ENCODE data around the gene CDIPT. TPM values are rescaled to one million over a fixed set of nuclear protein-coding genes. Genes with fewer than 3 reads are reported as not detected.
"Not testable (repeated sequence)": the region's sequence is repeated elsewhere in the genome, so short reads cannot be mapped to it uniquely, and the experiment has no call there.

Gene CDIPT
- total RNA-seq, 2 donors from 2014 or later: 60.1 to 62.9 TPM

- Mint-ChIP-seq H3K36me3 (no peaks in the 10 kb centered on the region), H3K9me3 (no peaks in the 10 kb centered on the region), H3K4me1 (ENCODE audit: low read depth in 2 of 2) (no peaks in the 10 kb centered on the region), H3K27me3 (peaks cover 13 to 16% of the 10 kb centered on the region in 2 donors), H3K4me3 (no peak overlapping the region), H3K27ac (no peak overlapping the region)
- DNase-seq (ENCODE audit: low spot score) (no peak), ATAC-seq (no peak)
These were observed 21.0 kb upstream of the CDIPT start for GRCh38 chr16:29883987-29884386.

GRCh38 chr16:29881050-29881449 is 18.0 kb upstream of the CDIPT start:
- no peak for DNase-seq (ENCODE audit: low spot score)
- H3K27ac Mint-ChIP-seq: no peak overlapping the region
- H3K36me3 Mint-ChIP-seq: no peaks in the 10 kb centered on the region
- H3K9me3 Mint-ChIP-seq: no peaks in the 10 kb centered on the region
- H3K4me1 Mint-ChIP-seq (ENCODE audit: low read depth in 2 of 2): peaks cover 9 to 12% of the 10 kb centered on the region in 2 donors
- ATAC-seq: no peak
- H3K4me3 Mint-ChIP-seq: no peak overlapping the region
- peaks cover 24 to 29% of the 10 kb centered on the region in 2 donors for H3K27me3 Mint-ChIP-seq

- ATAC-seq (no peak), DNase-seq (ENCODE audit: low spot score) (no peak)
- no peak overlapping the region for H3K4me3 Mint-ChIP-seq
These were observed 15.1 kb upstream of the CDIPT start for GRCh38 chr16:29878172-29878571.

GRCh38 chr16:29877266-29877961 is 14.4 kb upstream of the CDIPT start:
- no peaks in the 10 kb centered on the region for H3K36me3 Mint-ChIP-seq
- H3K9me3 Mint-ChIP-seq: no peaks in the 10 kb centered on the region
- H3K4me3 Mint-ChIP-seq: peak overlapping the region; percentile 68
- peak; percentile 63 to 72 for ATAC-seq
- peaks cover 12 to 15% of the 10 kb centered on the region in 2 donors for H3K4me1 Mint-ChIP-seq (ENCODE audit: low read depth in 2 of 2)
- no peak overlapping the region for H3K27ac Mint-ChIP-seq
- peaks cover 19 to 24% of the 10 kb centered on the region in 2 donors for H3K27me3 Mint-ChIP-seq
- DNase-seq (ENCODE audit: low spot score): no peak

More at GRCh38 chr16:29878172-29878571, 15.1 kb upstream of the CDIPT start:
- Mint-ChIP-seq H3K36me3 (no peaks in the 10 kb centered on the region), H3K4me1 (ENCODE audit: low read depth in 2 of 2) (peaks cover 12 to 15% of the 10 kb centered on the region in 2 donors), H3K9me3 (no peaks in the 10 kb centered on the region), H3K27ac (no peak overlapping the region), H3K27me3 (peaks cover 21 to 24% of the 10 kb centered on the region in 2 donors)

GRCh38 chr16:29876594-29877249 is 13.7 kb upstream of the CDIPT start:
- Mint-ChIP-seq H3K4me3 (peak overlapping the region; percentile 57), H3K36me3 (no peaks in the 10 kb centered on the region), H3K27ac (no peak overlapping the region), H3K27me3 (peaks cover 19 to 24% of the 10 kb centered on the region in 2 donors), H3K9me3 (no peaks in the 10 kb centered on the region), H3K4me1 (ENCODE audit: low read depth in 2 of 2) (peaks cover 12 to 15% of the 10 kb centered on the region in 2 donors)
- peak; percentile 41 to 61 for ATAC-seq
- DNase-seq (ENCODE audit: low spot score): no peak

- Mint-ChIP-seq H3K4me3 (peak overlapping the region; percentile 57), H3K27ac (no peak overlapping the region), H3K36me3 (no peaks in the 10 kb centered on the region), H3K4me1 (ENCODE audit: low read depth in 2 of 2) (peaks cover 12 to 15% of the 10 kb centered on the region in 2 donors), H3K27me3 (peaks cover 19 to 24% of the 10 kb centered on the region in 2 donors), H3K9me3 (no peaks in the 10 kb centered on the region)
- ATAC-seq: no peak
- no peak for DNase-seq (ENCODE audit: low spot score)
These were observed 13.2 kb upstream of the CDIPT start for GRCh38 chr16:29876217-29876593.

- Mint-ChIP-seq H3K4me3 (no peak overlapping the region), H3K27me3 (peaks cover 19 to 24% of the 10 kb centered on the region in 2 donors), H3K9me3 (no peaks in the 10 kb centered on the region), H3K4me1 (ENCODE audit: low read depth in 2 of 2) (peaks cover 12 to 15% of the 10 kb centered on the region in 2 donors), H3K27ac (no peak overlapping the region), H3K36me3 (no peaks in the 10 kb centered on the region)
- ATAC-seq (no peak), DNase-seq (ENCODE audit: low spot score) (no peak)
These were observed 12.2 kb upstream of the CDIPT start for GRCh38 chr16:29875206-29875605.

- Mint-ChIP-seq H3K27me3 (peaks cover 16 to 17% of the 10 kb centered on the region in 2 donors), H3K27ac (no peak overlapping the region), H3K4me1 (ENCODE audit: low read depth in 2 of 2) (peaks cover 12 to 15% of the 10 kb centered on the region in 2 donors), H3K4me3 (no peak overlapping the region), H3K9me3 (no peaks in the 10 kb centered on the region), H3K36me3 (no peaks in the 10 kb centered on the region)
- ATAC-seq (peak in 1 of 2 donors; percentile 16), DNase-seq (ENCODE audit: low spot score) (no peak)
These were observed 10.3 kb upstream of the CDIPT start for GRCh38 chr16:29873319-29873718.

GRCh38 chr16:29871822-29872546 is 9.0 kb upstream of the CDIPT start:
- Mint-ChIP-seq H3K36me3 (no peaks in the 10 kb centered on the region), H3K4me3 (no peak overlapping the region), H3K9me3 (no peaks in the 10 kb centered on the region), H3K4me1 (ENCODE audit: low read depth in 2 of 2) (peaks cover 8 to 10% of the 10 kb centered on the region in 2 donors), H3K27ac (no peak overlapping the region), H3K27me3 (peaks cover 8 to 11% of the 10 kb centered on the region in 2 donors)
- DNase-seq (ENCODE audit: low spot score) (no peak), ATAC-seq (no peak)

GRCh38 chr16:29869067-29869466 is 6.0 kb upstream of the CDIPT start:
- H3K4me3 Mint-ChIP-seq; H3K9me3 Mint-ChIP-seq; DNase-seq (ENCODE audit: low spot score); ATAC-seq; H3K27ac Mint-ChIP-seq; H3K4me1 Mint-ChIP-seq (ENCODE audit: low read depth in 2 of 2); H3K27me3 Mint-ChIP-seq; H3K36me3 Mint-ChIP-seq: not testable (repeated sequence)

- ATAC-seq: no peak
- Mint-ChIP-seq H3K27me3 (peaks cover 0 to 3% of the 10 kb centered on the region in 2 donors), H3K27ac (no peak overlapping the region), H3K4me1 (ENCODE audit: low read depth in 2 of 2) (peaks cover 3 to 6% of the 10 kb centered on the region in 2 donors), H3K4me3 (no peak overlapping the region), H3K36me3 (no peaks in the 10 kb centered on the region), H3K9me3 (no peaks in the 10 kb centered on the region)
- DNase-seq (ENCODE audit: low spot score): no peak
These were observed 5.5 kb upstream of the CDIPT start for GRCh38 chr16:29868396-29869009.

- H3K4me3 Mint-ChIP-seq: no peak overlapping the region
- peaks cover 19 to 23% of the 10 kb centered on the region in 2 donors for H3K4me1 Mint-ChIP-seq (ENCODE audit: low read depth in 2 of 2)
- DNase-seq (ENCODE audit: low spot score): no peak
- H3K36me3 Mint-ChIP-seq: no peaks in the 10 kb centered on the region
- H3K27me3 Mint-ChIP-seq: peaks cover 0 to 3% of the 10 kb centered on the region in 2 donors
- no peak overlapping the region for H3K27ac Mint-ChIP-seq
- H3K9me3 Mint-ChIP-seq: no peaks in the 10 kb centered on the region
- ATAC-seq: no peak
These were observed 1.2 kb upstream of the CDIPT start for GRCh38 chr16:29864205-29864604.

- peaks cover 0 to 3% of the 10 kb centered on the region in 2 donors for H3K27me3 Mint-ChIP-seq
- H3K4me1 Mint-ChIP-seq (ENCODE audit: low read depth in 2 of 2): peaks cover 19 to 23% of the 10 kb centered on the region in 2 donors
- peak overlapping the region; percentile 99 for H3K4me3 Mint-ChIP-seq
- DNase-seq (ENCODE audit: low spot score): no peak
- no peak for ATAC-seq
- peak overlapping the region; percentile 98 to 100 for H3K27ac Mint-ChIP-seq
- no peaks in the 10 kb centered on the region for H3K9me3 Mint-ChIP-seq
- H3K36me3 Mint-ChIP-seq: no peaks in the 10 kb centered on the region
These were observed 601 bp upstream of the CDIPT start for GRCh38 chr16:29863669-29863984.

All from natural killer cell treated with Interleukin-12 subunit alpha and Interleukin-12 subunit beta and Interleukin-15 and Interleukin-18, amount 100 ng/mL, for 72 hours (primary cell).